Activated CD4-positive, alpha-beta T cell treated with anti-CD3 and anti-CD28 coated beads for 1 hour (primary cell): ENCODE results near the gene OR4C16.

ENCODE experiments used
- DNase-seq: peaks from one replicate; pipeline ENCODE4 v3.0.0-alpha.2; 2020

Gene OR4C16

DNA sequence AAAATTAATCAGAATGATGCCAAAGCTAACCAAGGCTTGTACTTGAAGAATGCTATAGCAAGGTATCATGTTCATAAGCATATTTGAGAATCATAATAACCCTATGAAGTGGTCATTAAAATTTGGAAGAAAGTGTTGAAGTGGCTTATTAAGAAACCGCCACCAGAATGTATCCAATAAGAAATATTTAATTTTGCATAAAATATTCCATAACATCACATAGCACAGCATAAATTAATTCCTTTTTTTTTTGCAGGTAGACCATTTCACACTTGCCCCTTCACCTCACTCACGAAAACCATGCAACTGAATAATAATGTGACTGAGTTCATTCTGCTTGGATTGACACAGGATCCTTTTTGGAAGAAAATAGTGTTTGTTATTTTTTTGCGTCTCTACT lies at the start of gene OR4C16:
OR4C16 (plus strand) TSS at position 301 of the 400 bp plus-strand sequence; CDS start at position 301, 0 bp downstream.
- DNase-seq = no peak

DNA sequence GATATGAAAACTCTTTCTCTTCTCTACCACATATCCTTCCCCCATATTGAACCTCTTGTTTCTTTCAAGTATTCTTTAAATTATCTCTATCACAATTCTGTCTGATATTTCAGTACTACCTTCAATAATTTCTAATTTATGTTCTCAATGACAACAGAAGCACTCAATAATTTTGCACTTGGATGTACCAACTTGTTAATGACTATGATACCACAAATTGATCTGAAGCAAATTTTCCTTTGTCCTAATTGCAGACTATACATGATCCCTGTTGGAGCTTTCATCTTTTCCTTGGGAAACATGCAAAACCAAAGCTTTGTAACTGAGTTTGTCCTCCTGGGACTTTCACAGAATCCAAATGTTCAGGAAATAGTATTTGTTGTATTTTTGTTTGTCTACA lies 17.8 kb upstream of the OR4C16 start, which contains the start of gene OR4C15:
OR4C15 (plus strand) TSS at position 301 of the 400 bp plus-strand sequence; CDS start at position 301, 0 bp downstream.
- no peak for DNase-seq

DNA sequence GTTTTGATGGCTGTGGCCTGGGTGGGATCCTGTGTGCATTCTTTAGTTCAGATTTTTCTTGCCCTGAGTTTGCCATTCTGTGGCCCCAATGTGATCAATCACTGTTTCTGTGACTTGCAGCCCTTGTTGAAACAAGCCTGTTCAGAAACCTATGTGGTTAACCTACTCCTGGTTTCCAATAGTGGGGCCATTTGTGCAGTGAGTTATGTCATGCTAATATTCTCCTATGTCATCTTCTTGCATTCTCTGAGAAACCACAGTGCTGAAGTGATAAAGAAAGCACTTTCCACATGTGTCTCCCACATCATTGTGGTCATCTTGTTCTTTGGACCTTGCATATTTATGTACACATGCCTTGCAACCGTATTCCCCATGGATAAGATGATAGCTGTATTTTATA lies 620 bp downstream of the OR4C16 start:
- DNase-seq = no peak

DNA sequence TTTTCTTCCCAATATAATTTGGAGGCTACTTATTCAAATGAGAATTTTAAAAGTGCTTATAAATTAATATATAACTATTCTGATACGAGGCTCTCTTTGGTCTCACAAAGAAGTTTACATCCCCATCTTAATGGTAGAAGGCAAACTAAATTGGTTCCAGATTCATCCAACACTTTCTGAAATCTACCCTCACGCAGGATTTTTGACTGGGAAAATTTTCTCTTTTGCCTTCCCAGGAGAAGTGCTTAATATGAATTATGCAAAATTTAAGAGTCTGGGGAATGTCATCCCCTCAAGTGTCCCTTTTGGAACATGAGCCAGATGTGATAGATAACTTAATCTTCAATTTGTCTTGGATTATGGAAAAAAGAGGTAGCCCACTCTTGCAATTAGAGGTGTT lies 35.6 kb downstream of the OR4C16 start, which contains the start of gene OR4C11:
OR4C11 (minus strand) TSS at position 101 of the 400 bp plus-strand sequence. CDS start 3,272 bp downstream, outside the sequence.
- DNase-seq = no peak
